Measurements from ENCODE around the gene CEMP1.
"Not testable (repeated sequence)": the region's sequence is repeated elsewhere in the genome, so short reads cannot be mapped to it uniquely, and the experiment has no call there.

The CEMP1 gene

GRCh38 chr16:2539845-2540458 is 8.7 kb upstream of the CEMP1 start:
- peak; percentile 42 for TF ChIP-seq CTCF (IDR thresholded peaks at IDR 0.05)

GRCh38 chr16:2539192-2539844 is 8.1 kb upstream of the CEMP1 start:
- not testable (repeated sequence) for H3K27ac ChIP-seq

More at GRCh38 chr16:2539845-2540458, 8.7 kb upstream of the CEMP1 start:
- not testable (repeated sequence) for H3K27ac ChIP-seq

GRCh38 chr16:2537451-2538379 is 6.5 kb upstream of the CEMP1 start, which contains the start of gene PDPK1:
PDPK1 (plus strand) TSS chr16:2538021; CDS start chr16:2538113, 92 bp downstream.
- no peak for TF ChIP-seq ZFX (IDR thresholded peaks at IDR 0.05; ENCODE audit: borderline replicate concordance)
- peak within 1 kb of the TSS; percentile 89 for H3K27ac ChIP-seq

- TF ChIP-seq CTCF (IDR thresholded peaks at IDR 0.05) (no peak), ZFX (IDR thresholded peaks at IDR 0.05; ENCODE audit: borderline replicate concordance) (no peak)
- H3K27ac ChIP-seq, result peak overlapping the region; percentile 89
These were observed 4.4 kb upstream of the CEMP1 start for GRCh38 chr16:2535625-2536013.

- peak overlapping the region; percentile 89 for H3K27ac ChIP-seq
These were observed 3.1 kb upstream of the CEMP1 start for GRCh38 chr16:2534335-2534734.

- peak overlapping the region; percentile 89 for H3K27ac ChIP-seq
- no peak for TF ChIP-seq CTCF (IDR thresholded peaks at IDR 0.05)
- TF ChIP-seq ZFX (IDR thresholded peaks at IDR 0.05; ENCODE audit: borderline replicate concordance), result no peak
These were observed 2.7 kb upstream of the CEMP1 start for GRCh38 chr16:2533912-2534311.

- peak overlapping the region; percentile 89 for H3K27ac ChIP-seq
These were observed 2.0 kb upstream of the CEMP1 start for GRCh38 chr16:2533142-2533755.

GRCh38 chr16:2532494-2533141 is 1.4 kb upstream of the CEMP1 start:
- peak overlapping the region; percentile 89 for H3K27ac ChIP-seq

More at GRCh38 chr16:2532494-2533141, 1.4 kb upstream of the CEMP1 start:
- TF ChIP-seq CTCF (IDR thresholded peaks at IDR 0.05) (no peak), ZFX (IDR thresholded peaks at IDR 0.05; ENCODE audit: borderline replicate concordance) (no peak)

All from 22Rv1 (cell line).